GM10266 (cell line): ENCODE measurements around the gene MYH11.
"Not testable (repeated sequence)": the region's sequence is repeated elsewhere in the genome, so short reads cannot be mapped to it uniquely, and the experiment has no call there.

Source experiments
- DNase-seq: peaks from one replicate; pipeline ENCODE4 v3.0.0; 2012; ENCODE audit errors: extremely low spot score
- TF ChIP-seq, protein P1 (sequence below): IDR thresholded peaks from 2 replicates; pipeline ENCODE4 v1.5.1; 2012; ENCODE audit warnings: mild to moderate bottlenecking, low read depth; ENCODE audit not compliant: control insufficient read depth, insufficient read depth; ENCODE audit errors: missing control alignments

The MYH11 gene

DNA sequence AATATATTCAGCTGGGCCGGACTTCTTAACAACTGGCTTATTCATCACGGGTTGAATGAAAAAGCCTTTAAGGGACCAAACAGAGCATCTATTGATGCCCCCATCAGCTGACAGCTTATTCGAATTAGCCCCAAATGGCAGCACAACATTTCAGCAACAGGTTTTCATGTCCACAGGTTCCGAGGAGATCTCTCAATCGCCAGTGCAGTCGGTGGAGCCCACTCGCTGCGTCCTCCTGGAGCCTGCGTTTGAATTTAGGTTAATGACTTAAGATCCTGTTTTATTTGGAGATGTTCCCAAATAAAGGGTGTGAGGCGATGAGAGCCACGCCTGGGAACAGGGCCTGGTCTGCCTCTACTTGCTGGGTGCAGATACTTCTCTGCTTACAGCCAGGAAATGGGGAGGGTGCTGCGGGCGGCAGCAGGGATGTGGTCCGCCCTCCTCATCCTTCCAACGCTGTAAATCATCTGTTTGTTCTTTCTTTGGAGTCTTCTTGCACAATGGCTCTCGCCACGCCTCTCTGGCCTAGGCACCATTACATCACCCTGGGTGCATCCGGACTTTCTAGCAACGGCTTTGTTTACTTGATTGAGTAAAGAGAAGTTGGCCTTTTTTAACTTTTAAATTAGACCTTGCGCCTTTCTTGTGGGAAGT, 184.2 kb downstream of the MYH11 start:
- DNase-seq, result peak; percentile 33
- TF ChIP-seq, protein P1, sequence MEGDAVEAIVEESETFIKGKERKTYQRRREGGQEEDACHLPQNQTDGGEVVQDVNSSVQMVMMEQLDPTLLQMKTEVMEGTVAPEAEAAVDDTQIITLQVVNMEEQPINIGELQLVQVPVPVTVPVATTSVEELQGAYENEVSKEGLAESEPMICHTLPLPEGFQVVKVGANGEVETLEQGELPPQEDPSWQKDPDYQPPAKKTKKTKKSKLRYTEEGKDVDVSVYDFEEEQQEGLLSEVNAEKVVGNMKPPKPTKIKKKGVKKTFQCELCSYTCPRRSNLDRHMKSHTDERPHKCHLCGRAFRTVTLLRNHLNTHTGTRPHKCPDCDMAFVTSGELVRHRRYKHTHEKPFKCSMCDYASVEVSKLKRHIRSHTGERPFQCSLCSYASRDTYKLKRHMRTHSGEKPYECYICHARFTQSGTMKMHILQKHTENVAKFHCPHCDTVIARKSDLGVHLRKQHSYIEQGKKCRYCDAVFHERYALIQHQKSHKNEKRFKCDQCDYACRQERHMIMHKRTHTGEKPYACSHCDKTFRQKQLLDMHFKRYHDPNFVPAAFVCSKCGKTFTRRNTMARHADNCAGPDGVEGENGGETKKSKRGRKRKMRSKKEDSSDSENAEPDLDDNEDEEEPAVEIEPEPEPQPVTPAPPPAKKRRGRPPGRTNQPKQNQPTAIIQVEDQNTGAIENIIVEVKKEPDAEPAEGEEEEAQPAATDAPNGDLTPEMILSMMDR, result no peak

DNA sequence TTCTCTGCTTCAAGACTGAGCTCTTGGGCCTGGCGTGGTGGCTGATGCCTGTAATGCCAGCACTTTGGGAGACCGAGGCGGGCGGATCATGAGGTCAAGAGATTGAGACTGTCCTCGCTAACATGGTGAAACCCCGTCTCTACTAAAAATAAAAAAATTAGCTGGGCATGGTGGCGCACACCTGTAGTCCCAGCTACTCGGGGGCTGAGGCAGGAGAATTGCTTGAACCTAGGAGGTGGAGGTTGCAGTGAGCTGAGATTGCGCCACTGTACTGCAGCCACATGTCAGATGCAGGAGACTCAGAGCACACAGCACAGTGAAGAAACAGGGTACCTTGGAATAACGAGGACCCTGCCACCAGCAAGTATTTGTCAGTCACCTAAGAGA, 184.7 kb downstream of the MYH11 start:
- DNase-seq, result not testable (repeated sequence)

DNA sequence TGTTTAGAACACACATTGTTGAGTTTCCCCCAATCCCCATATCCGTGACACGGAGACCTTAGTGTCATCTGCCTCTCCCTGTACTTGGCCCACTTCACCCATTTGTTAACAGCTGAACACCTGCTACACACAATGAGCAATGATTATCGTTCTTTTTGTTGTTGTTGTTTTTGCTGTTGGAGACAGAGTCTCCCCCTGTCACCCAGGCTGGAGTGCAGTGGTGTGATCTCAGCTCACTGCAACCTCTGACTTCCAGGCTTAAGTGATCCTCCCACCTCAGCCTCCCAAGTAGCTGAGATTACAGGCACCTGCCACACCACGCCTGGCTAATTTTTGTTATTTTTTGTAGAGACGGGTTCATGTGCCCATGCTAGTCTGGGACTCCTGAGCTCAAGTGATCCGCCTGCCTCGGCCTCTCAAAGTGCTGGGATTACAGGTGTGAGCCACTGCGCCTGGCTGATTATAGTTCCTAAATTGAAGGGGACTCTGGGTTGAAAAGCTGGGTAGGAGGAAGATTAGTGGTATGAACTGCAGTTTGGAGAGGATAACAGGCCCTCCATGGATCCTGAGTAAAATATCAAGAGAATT, 185.2 kb downstream of the MYH11 start:
- DNase-seq, result no peak
- TF ChIP-seq, protein P1, result no peak

DNA sequence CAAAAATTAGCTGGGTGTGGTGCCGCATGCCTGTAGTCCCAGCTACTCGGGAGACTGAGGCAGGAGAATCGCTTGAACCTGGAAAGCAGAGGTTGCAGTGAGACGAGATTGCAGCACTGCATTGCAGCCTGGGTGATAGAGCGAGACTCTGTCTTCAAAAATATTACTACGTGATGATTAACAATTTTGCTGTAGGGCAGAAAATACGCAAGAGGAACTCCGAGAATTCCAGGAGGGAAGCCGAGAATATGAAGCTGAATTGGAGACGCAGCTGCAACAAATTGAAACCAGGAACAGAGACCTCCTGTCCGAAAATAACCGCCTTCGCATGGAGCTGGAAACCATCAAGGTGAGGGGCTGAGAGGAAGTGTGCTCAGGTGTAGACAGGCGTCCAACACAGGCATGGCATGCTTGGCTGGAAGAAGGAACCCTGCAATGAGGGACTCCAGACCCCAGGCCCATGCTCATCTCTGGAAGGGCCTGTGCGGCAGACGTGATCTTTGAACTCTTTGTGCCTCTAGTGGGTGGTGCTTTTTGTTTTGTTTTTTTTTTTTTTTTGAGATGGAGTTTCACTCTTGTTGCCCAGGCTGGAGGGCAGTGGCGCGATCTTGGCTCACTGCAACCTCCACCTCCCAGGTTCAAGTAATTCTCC, 189.6 kb downstream of the MYH11 start:
- DNase-seq, result no peak
- TF ChIP-seq, protein P1, result no peak

DNA sequence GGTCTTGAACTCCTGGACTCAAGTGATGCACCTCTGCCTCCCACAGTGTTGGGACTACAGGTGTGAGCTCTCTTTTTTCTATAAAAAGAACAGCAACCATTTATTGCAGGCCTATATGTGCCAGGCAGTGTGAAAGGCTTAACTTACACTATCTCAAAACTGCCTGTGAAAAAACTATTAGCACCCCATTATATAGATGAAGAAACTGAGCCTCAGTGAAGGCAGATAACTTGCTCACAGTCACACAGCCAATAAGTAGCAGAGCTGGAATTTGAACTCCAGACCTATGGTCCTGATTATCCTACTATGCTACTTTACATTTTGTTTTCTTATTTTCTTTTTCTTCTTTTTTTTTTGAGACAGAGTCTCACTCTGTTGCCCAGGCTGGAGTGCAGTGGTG, 191.7 kb downstream of the MYH11 start:
- TF ChIP-seq, protein P1, result no peak
- no peak for DNase-seq

DNA sequence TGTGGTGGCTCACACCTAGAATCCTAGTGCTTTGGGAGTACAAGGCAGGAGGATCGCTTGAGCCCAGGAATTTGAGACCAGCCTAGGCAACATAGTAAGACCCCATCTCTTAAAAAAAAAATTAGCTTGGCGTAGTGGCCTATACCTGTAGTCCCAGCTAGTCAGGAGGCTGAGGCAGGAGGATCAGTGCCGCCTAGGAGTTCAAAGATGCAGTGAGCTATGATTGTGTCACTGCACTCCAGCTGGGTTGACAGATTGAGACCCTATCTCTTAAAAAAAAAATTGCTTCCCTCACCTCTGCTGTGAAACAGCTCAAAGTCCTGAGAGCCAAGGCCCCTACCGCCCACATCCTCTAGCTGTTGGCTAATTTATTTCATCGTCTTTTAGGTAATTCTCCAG, 196.6 kb downstream of the MYH11 start:
- DNase-seq, result no peak
- TF ChIP-seq, protein P1, result no peak

DNA sequence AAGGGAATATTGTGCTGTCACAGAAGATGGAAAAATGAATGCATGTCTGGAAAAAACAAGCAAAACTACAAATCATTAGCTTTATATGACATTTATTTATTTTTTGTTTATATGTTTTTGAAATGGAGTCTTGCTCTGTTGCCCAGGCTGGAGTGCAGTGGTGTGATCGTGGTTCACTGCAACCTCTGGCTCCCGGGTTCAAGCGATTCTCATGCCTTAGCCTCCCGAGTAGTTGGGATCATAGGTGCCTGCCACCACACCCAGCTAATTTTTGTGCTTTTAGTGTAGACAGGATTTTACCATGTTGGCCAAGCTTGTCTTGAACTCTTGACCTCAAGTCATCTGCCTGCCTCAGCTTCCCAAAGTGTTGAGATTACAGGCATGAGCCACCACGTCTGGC, 198.3 kb downstream of the MYH11 start:
- TF ChIP-seq, protein P1, result no peak
- DNase-seq, result no peak
